Fibroblast of lung (primary cell): ENCODE data around the gene RFNG.

Experiments
- EZH2 ChIP-seq: IDR thresholded peaks from 2 replicates; pipeline ENCODE4 v1.5.1; 2012; ENCODE audit warnings: low read length, control low read depth, mild to moderate bottlenecking; ENCODE audit errors: missing control alignments
- TF ChIP-seq, protein P1 (sequence below), 2 donors: IDR thresholded peaks in 1 of 2; conservative IDR thresholded peaks in 1 of 2; 1 replicate in 1 of 2; 2 replicates in 1 of 2; pipeline ENCODE4 v1.5.1; 2011 to 2012; ENCODE audit warnings: low read length in 2 of 2, control low read depth in 1 of 2, inconsistent platforms in 1 of 2, low read depth in 1 of 2, mild to moderate bottlenecking in 1 of 2

DNA sequence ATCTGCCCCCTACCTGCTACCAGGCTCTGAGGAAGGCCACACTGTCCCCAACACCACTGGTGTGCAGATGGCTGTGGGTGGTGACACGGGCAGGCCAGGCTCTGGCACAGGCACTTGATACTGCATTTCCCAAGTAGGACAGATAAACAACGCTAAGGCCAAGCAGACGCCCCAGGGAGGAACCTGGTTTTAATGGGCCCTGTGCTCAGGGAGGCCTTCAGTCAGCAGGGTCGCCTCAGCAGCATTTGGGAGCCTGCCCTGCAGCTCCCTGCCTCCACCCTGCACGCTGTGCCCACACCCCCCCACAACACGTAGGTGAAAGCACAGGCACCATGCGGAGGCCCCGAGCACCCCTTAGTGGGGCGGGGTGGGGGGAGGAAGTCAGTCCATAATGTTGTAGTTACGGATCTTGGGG is 49.7 kb upstream of the RFNG start:
- TF ChIP-seq, protein P1, sequence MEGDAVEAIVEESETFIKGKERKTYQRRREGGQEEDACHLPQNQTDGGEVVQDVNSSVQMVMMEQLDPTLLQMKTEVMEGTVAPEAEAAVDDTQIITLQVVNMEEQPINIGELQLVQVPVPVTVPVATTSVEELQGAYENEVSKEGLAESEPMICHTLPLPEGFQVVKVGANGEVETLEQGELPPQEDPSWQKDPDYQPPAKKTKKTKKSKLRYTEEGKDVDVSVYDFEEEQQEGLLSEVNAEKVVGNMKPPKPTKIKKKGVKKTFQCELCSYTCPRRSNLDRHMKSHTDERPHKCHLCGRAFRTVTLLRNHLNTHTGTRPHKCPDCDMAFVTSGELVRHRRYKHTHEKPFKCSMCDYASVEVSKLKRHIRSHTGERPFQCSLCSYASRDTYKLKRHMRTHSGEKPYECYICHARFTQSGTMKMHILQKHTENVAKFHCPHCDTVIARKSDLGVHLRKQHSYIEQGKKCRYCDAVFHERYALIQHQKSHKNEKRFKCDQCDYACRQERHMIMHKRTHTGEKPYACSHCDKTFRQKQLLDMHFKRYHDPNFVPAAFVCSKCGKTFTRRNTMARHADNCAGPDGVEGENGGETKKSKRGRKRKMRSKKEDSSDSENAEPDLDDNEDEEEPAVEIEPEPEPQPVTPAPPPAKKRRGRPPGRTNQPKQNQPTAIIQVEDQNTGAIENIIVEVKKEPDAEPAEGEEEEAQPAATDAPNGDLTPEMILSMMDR (conservative IDR thresholded peaks at IDR 0.05 in 1 of 2, IDR thresholded peaks at IDR 0.05 in 1 of 2; ENCODE audit: low read depth in 1 of 2, low read length in 2 of 2): no peak
- no peak for TF ChIP-seq EZH2
